Ishikawa (cell line): ENCODE measurements around the gene BRCA1.

Experiments
- CEBPB ChIP-seq: IDR thresholded peaks from 2 replicates; pipeline ENCODE4 v1.6.1; 2012
- CREB1 ChIP-seq: IDR thresholded peaks from 2 replicates; pipeline ENCODE4 v1.6.1; 2012; ENCODE audit warnings: low read depth
- EGR1 ChIP-seq: IDR thresholded peaks from 2 replicates; pipeline ENCODE4 v1.6.1; 2012
- EP300 ChIP-seq: IDR thresholded peaks from 2 replicates; pipeline ENCODE4 v1.6.1; 2012; ENCODE audit warnings: borderline replicate concordance
- FOXM1 ChIP-seq: IDR thresholded peaks from 2 replicates; pipeline ENCODE4 v1.6.1; 2012; ENCODE audit warnings: low read depth, borderline replicate concordance
- NFIC ChIP-seq: IDR thresholded peaks from 2 replicates; pipeline ENCODE4 v1.6.1; 2012
- RAD21 ChIP-seq: IDR thresholded peaks from 2 replicates; pipeline ENCODE4 v1.6.1; 2012; ENCODE audit warnings: low read depth
- TAF1 ChIP-seq: IDR thresholded peaks from 2 replicates; pipeline ENCODE4 v1.6.1; 2012; ENCODE audit warnings: low read depth, mild to moderate bottlenecking
- TCF12 ChIP-seq: IDR thresholded peaks from 2 replicates; pipeline ENCODE4 v1.6.1; 2012; ENCODE audit warnings: low read depth
- TEAD4 ChIP-seq: IDR thresholded peaks from 2 replicates; pipeline ENCODE4 v1.6.1; 2012
- YY1 ChIP-seq: IDR thresholded peaks from 2 replicates; pipeline ENCODE4 v1.6.1; 2012; ENCODE audit warnings: low read depth
- ZBTB7A ChIP-seq: IDR thresholded peaks from 2 replicates; pipeline ENCODE4 v1.6.1; 2012; ENCODE audit warnings: low read depth
- TF ChIP-seq, protein P1 (sequence below): IDR thresholded peaks from 2 replicates; pipeline ENCODE4 v1.6.1; 2012
- TF ChIP-seq, protein P2 (sequence below): IDR thresholded peaks from 2 replicates; pipeline ENCODE4 v1.6.1; 2012
- TF ChIP-seq, protein P3 (sequence below): IDR thresholded peaks from 2 replicates; pipeline ENCODE4 v1.6.1; 2012; ENCODE audit warnings: low read depth, mild to moderate bottlenecking

BRCA1 gene

DNA sequence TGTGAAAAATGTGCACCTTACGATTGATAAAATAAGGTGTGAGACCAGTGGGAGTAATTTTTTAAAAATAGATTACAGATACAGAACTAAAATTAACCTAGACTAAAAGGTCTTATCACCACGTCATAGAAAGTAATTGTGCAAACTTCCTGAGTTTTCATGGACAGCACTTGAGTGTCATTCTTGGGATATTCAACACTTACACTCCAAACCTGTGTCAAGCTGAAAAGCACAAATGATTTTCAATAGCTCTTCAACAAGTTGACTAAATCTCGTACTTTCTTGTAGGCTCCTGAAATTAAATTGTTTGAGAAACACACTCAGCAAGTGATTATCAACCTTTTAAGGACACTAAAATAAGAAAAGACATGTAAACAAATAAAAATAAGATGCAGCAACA lies 20.5 kb downstream of the BRCA1 start:
- TF ChIP-seq TEAD4 (no peak), TAF1 (no peak), TCF12 (no peak), CREB1 (no peak), NFIC (no peak), EGR1 (no peak)
- TF ChIP-seq, protein P1, sequence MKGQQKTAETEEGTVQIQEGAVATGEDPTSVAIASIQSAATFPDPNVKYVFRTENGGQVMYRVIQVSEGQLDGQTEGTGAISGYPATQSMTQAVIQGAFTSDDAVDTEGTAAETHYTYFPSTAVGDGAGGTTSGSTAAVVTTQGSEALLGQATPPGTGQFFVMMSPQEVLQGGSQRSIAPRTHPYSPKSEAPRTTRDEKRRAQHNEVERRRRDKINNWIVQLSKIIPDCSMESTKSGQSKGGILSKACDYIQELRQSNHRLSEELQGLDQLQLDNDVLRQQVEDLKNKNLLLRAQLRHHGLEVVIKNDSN = no peak

DNA sequence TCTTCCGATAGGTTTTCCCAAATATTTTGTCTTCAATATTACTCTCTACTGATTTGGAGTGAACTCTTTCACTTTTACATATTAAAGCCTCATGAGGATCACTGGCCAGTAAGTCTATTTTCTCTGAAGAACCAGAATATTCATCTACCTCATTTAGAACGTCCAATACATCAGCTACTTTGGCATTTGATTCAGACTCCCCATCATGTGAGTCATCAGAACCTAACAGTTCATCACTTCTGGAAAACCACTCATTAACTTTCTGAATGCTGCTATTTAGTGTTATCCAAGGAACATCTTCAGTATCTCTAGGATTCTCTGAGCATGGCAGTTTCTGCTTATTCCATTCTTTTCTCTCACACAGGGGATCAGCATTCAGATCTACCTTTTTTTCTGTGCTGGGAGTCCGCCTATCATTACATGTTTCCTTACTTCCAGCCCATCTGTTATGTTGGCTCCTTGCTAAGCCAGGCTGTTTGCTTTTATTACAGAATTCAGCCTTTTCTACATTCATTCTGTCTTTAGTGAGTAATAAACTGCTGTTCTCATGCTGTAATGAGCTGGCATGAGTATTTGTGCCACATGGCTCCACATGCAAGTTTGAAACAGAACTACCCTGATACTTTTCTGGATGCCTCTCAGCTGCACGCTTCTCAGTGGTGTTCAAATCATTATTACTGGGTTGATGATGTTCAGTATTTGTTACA lies 30.9 kb downstream of the BRCA1 start:
- TF ChIP-seq EGR1 = no peak
- no peak for TF ChIP-seq RAD21
- TF ChIP-seq CREB1 = no peak
- TF ChIP-seq TCF12 = no peak
- no peak for TF ChIP-seq NFIC
- no peak for TF ChIP-seq TAF1
- TF ChIP-seq, protein P2, sequence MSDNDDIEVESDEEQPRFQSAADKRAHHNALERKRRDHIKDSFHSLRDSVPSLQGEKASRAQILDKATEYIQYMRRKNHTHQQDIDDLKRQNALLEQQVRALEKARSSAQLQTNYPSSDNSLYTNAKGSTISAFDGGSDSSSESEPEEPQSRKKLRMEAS = no peak
- TF ChIP-seq, protein P1 = no peak
- no peak for TF ChIP-seq YY1
- TF ChIP-seq CEBPB = no peak
- no peak for TF ChIP-seq FOXM1
- TF ChIP-seq, protein P3, sequence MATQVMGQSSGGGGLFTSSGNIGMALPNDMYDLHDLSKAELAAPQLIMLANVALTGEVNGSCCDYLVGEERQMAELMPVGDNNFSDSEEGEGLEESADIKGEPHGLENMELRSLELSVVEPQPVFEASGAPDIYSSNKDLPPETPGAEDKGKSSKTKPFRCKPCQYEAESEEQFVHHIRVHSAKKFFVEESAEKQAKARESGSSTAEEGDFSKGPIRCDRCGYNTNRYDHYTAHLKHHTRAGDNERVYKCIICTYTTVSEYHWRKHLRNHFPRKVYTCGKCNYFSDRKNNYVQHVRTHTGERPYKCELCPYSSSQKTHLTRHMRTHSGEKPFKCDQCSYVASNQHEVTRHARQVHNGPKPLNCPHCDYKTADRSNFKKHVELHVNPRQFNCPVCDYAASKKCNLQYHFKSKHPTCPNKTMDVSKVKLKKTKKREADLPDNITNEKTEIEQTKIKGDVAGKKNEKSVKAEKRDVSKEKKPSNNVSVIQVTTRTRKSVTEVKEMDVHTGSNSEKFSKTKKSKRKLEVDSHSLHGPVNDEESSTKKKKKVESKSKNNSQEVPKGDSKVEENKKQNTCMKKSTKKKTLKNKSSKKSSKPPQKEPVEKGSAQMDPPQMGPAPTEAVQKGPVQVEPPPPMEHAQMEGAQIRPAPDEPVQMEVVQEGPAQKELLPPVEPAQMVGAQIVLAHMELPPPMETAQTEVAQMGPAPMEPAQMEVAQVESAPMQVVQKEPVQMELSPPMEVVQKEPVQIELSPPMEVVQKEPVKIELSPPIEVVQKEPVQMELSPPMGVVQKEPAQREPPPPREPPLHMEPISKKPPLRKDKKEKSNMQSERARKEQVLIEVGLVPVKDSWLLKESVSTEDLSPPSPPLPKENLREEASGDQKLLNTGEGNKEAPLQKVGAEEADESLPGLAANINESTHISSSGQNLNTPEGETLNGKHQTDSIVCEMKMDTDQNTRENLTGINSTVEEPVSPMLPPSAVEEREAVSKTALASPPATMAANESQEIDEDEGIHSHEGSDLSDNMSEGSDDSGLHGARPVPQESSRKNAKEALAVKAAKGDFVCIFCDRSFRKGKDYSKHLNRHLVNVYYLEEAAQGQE = no peak
- TF ChIP-seq TEAD4 = no peak
- no peak for TF ChIP-seq ZBTB7A
- TF ChIP-seq EP300 = no peak

DNA sequence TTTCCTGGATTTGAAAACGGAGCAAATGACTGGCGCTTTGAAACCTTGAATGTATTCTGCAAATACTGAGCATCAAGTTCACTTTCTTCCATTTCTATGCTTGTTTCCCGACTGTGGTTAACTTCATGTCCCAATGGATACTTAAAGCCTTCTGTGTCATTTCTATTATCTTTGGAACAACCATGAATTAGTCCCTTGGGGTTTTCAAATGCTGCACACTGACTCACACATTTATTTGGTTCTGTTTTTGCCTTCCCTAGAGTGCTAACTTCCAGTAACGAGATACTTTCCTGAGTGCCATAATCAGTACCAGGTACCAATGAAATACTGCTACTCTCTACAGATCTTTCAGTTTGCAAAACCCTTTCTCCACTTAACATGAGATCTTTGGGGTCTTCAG lies 32.3 kb downstream of the BRCA1 start:
- TF ChIP-seq CEBPB (no peak), CREB1 (no peak), ZBTB7A (no peak), RAD21 (no peak), EGR1 (no peak), TCF12 (no peak), EP300 (no peak), NFIC (no peak), FOXM1 (no peak), TEAD4 (no peak), TAF1 (no peak), YY1 (no peak)
- TF ChIP-seq, protein P3 = no peak
- TF ChIP-seq, protein P1 = no peak
- TF ChIP-seq, protein P2 = no peak

DNA sequence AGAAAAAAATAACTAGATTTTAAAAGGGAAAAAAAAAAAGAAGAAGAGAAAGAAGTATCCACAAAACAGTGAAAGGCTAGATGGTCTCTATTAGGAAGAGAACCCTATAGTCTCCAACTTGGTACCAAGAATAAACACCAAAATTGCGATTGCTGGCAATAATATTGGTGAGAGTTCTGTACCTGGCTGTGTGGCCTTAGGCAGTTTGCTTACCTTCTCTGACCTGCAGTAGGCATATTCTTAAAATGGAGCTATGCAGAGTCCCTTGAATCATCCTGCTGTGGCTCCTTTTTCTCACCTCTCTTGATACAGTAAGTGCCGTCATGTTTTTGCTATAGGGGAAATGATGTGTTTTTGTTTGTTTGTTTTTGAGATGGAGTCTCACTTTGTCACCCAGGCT lies 35.1 kb downstream of the BRCA1 start:
- TF ChIP-seq EGR1 = no peak
- no peak for TF ChIP-seq TAF1
- no peak for TF ChIP-seq YY1
- TF ChIP-seq, protein P2 = no peak
- no peak for TF ChIP-seq EP300
- no peak for TF ChIP-seq RAD21
- no peak for TF ChIP-seq TEAD4
- no peak for TF ChIP-seq NFIC
- no peak for TF ChIP-seq TCF12
- no peak for TF ChIP-seq CREB1
- TF ChIP-seq ZBTB7A = no peak
- TF ChIP-seq, protein P1 = no peak
- TF ChIP-seq, protein P3 = no peak
